GM12873 (cell line): Measurements from ENCODE around the gene PSMD5.

Experiments used
- CTCF ChIP-seq: IDR thresholded peaks from 2 replicates; pipeline ENCODE4 v1.5.1; 2012; ENCODE audit warnings: low read depth, mild to moderate bottlenecking, moderate library complexity, low read length, control low read depth; ENCODE audit not compliant: insufficient read depth; ENCODE audit errors: missing control alignments

Gene PSMD5

DNA sequence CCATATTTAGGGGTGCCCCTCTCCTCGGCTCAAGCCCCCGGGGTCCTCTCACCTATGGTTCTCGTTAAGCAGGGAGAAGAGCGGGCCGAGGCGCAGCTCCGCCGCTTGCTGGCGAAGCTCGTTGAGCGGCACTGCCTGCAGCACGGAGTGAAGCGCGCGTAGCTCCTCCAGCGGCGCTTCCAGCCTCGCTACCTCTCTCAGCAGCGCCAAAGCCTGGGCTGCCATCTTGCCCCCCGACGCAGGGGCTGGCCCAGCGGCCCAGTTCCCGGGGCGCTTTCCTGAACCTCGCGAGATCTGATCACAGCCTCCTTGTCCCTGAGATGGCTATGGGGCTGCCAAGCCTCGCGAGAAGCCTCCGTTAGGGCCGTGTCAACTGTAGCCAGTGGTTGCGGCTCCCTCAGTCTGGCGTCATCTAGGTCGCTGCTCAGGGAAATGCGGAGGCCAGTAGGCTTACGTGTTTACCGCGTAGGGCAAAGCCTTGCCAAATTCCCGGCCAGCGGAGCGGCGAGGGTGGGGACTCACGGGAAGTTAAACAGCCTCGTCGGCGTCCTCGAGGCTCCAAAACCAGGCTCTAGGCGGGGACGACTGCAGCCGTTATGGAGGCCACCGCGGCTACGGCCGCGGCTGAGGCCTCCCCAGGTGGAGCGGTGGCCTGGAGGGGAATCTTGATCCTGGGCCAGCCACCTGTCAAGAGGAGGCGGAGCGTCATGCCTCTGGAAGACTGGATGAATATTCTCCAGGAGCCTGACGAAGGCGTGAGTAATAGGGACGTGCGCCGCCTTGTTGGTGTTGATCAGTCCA is at the start of gene PSMD5:
TSS of gene PSMD5 (minus strand) at position 238 of the 801 bp plus-strand sequence. CDS start at position 225, 13 bp downstream.
- TF ChIP-seq CTCF, result no peak

DNA sequence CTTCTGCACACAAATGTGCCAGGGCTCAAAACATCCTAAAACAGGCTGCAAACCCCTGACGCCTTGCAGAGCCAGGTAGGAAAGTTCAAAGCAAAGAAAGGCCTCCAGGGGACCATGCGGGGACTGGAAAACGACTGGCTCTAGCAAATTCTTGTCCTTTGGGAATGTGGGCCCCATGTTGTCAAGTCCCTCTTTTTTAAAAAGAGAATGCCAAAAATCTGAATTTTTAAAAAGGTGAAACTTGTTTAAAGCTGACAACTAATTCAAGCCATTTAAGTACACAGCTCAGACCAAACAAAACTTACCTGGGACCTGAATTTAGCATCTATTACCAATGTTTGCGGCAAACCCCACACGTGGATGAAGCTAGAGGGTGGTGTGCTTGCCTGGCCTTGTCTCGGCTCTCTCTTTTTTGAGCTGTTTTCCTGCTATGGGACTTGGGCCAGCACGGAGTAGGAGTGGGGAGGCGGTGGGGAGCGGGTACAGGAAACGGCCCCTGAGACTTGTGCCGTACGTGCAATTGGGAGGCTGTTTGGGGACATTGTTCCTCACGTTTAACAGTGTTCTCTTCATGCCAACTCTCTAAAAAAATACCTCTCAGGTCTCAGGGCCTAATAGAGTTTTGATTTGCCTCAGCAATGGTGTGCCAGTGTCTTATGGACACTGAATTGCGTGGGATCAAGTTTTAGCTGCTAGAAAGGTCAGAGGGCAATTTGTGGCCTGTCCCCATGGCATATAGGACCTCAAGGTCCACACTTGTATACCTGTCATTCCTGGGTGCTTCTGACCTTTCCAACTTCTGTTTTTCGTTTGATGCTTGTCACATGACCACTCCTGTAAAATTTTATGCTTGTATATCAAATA is 49.4 kb upstream of the PSMD5 start:
- no peak for TF ChIP-seq CTCF

GRCh38 chr9:120891245-120891883 is 48.6 kb upstream of the PSMD5 start:
- no peak for TF ChIP-seq CTCF

DNA sequence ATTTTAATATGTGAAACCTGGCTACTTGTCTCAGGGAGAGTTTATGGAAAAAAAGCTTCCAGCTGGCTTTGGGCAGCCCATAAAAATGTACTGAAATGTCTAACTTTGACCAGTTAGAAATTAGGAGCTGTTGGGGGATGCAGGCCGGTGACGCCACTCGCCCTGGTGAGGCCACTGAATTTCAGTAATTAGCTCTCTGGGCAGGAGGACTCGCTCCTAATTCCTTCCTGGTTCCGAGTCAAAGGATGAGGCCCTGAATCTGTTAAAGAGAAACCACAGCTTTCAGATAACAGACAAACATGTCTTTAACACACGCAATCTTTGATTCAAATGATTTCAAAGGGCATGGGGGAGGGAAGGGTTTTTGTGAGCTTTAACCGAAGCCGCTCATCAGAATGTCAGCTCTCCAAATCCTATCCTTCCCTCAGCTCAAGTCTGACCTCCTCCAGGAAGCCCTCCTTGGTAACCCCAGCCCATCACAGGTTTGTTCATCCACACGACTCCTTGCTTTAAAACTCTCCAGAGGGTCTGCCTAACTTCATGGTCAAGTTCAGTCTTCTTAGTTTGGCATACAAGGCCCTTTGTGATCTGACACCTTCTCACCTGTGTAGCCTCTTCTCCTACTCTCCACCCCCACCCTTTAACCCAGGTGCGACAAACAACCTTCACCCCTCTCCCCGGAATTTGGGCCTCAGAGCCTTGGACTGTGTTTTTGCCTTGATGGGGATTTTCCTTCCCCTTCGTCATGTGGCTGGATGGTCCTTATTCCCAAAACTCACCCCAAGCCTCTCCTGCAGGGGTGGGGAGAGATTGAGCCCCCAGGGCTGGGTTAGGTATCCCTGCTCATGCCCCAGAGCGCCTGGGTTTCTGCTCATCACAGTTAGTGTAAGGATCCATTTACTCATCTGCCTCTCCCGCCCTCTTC is 47.9 kb upstream of the PSMD5 start:
- no peak for TF ChIP-seq CTCF

GRCh38 chr9:120889606-120890271 is 47.0 kb upstream of the PSMD5 start:
- no peak for TF ChIP-seq CTCF

DNA sequence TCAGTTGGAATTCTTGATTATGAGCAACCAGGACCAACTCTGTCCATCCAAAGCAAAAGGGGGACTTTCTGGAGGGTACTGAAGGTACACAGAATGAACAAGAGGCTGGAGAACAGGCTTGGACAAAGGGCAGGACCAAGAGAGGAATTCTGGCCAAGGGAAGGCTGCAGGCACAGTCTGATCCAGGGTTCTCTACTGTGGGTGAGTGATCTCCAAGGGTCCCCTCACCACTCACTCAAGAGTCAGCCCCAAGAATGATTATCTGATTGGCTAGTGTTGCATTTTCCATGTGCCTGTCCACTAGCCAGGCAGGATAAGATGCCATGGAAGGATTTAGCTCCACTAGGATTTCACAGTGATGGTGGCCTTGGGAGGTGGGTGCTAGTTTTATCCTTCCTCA is 45.9 kb upstream of the PSMD5 start:
- no peak for TF ChIP-seq CTCF
